Lower leg skin (tissue), 4 donors: ENCODE results near the gene FTL. TPM values are rescaled to one million over a fixed set of nuclear protein-coding genes. Genes with fewer than 3 reads are reported as not detected.

Source experiments
- DNase-seq, 2 donors: peaks; one replicate each; pipeline ENCODE4 v3.0.0-alpha.2; 2019; ENCODE audit warnings: low spot score in 2 of 2
- H3K4me3 ChIP-seq: fragments of 200-600 bp; sonication (generic); 2 replicates; pipeline ENCODE4 v1.5.1; 2017; ENCODE audit warnings: mild to moderate bottlenecking, low read depth; ENCODE audit not compliant: poor library complexity, severe bottlenecking
- POLR2A ChIP-seq, 2 donors: fragments of 450-650 bp; IDR thresholded peaks; one replicate each; pipeline ENCODE4 v1.6.1; 2016 to 2017; ENCODE audit warnings: antibody characterized with exemption in 2 of 2, mild to moderate bottlenecking in 1 of 2, moderate library complexity in 1 of 2
- WGBS, 2 donors: methylation state at CpG; one replicate each; pipeline ENCODE4 v1.1.5; 2018; 5-methylcytosine and 5-hydroxymethylcytosine counted together
- intact Hi-C: fragments of 100-400 bp; cut with DNase I; formaldehyde crosslinking; loops from one replicate; pipeline ENCODE4 v1.15.0; 2023; ENCODE audit warnings: low total_unique reads
- total RNA-seq, 4 donors: library from RNA; depleted of rRNA; stranded (reverse); fragments of >200 nt; gene quantifications; one replicate each; pipeline ENCODE4 v1.1.0, GENCODE V29; 2016
- TF ChIP-seq, protein P1 (sequence below), 3 donors: fragments of 450-650 bp; IDR thresholded peaks; one replicate each; pipeline ENCODE4 v1.5.1; 2016; ENCODE audit warnings: antibody characterized with exemption in 3 of 3, mild to moderate bottlenecking in 3 of 3, moderate library complexity in 2 of 3

FTL gene
- total RNA-seq, 4 donors from 2014 or later = 1,012 to 1,617 (median 1,174) TPM

DNA sequence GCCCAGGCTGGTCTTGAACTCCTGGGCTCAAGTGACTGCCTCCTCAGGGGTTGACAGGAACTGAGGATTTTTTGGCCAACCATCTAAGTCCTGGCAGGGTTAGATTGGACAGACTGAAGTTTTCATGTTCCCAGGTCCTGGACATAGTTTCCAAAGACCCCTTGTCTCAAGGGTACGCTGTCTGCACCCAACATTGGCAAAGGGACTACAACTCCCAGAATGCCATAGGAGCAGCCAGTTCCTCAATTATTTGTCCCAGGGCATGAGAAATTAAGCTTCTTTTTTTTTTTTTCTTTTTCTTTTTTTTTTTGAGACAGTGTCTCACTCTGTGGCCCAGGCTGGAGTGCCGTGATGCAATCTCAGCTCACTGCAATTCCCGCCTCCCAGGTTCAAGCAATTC lies 21.1 kb downstream of the FTL start:
- no peak for DNase-seq
- intact Hi-C loops = no loop called here
- H3K4me3 ChIP-seq = no peak overlapping the region
- WGBS, 2 donors = 93 to 94% methylated on average over 3 of the region's 3 CpGs
- no peak for TF ChIP-seq POLR2A (IDR thresholded peaks at IDR 0.05)
- TF ChIP-seq, protein P1, sequence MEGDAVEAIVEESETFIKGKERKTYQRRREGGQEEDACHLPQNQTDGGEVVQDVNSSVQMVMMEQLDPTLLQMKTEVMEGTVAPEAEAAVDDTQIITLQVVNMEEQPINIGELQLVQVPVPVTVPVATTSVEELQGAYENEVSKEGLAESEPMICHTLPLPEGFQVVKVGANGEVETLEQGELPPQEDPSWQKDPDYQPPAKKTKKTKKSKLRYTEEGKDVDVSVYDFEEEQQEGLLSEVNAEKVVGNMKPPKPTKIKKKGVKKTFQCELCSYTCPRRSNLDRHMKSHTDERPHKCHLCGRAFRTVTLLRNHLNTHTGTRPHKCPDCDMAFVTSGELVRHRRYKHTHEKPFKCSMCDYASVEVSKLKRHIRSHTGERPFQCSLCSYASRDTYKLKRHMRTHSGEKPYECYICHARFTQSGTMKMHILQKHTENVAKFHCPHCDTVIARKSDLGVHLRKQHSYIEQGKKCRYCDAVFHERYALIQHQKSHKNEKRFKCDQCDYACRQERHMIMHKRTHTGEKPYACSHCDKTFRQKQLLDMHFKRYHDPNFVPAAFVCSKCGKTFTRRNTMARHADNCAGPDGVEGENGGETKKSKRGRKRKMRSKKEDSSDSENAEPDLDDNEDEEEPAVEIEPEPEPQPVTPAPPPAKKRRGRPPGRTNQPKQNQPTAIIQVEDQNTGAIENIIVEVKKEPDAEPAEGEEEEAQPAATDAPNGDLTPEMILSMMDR (IDR thresholded peaks at IDR 0.05) = no peak

DNA sequence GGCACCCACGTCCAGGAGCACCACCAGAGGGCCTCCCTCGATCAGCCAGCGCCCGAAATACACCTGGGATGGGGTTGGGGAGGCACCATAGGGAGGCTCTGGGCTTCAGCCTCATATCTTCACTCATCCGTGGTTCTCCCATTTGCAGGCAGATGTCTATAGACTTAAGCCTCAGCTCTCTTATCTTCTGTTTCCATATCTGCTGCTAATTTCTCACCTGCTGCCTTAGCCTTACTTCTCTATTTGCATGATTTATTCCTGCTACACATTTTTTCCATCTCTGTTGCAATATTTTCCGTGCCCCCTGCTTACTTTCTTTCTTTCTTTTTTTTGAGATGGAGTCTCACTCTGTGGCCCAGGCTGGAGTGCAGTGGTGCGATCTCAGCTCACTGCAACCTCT lies 22.2 kb downstream of the FTL start:
- DNase-seq = no peak
- no peak for TF ChIP-seq POLR2A (IDR thresholded peaks at IDR 0.05)
- TF ChIP-seq, protein P1 (IDR thresholded peaks at IDR 0.05) = no peak
- 86 to 91% methylated on average over 7 of the region's 7 CpGs for WGBS, 2 donors

GRCh38 chr19:48988286-48988685 lies 23.2 kb downstream of the FTL start:
- DNase-seq = no peak
- H3K4me3 ChIP-seq = no peak overlapping the region
- intact Hi-C loops = no loop called here
- WGBS, 2 donors = 97% methylated on average over 7 of the region's 7 CpGs
- TF ChIP-seq, protein P1 (IDR thresholded peaks at IDR 0.05) = no peak
- no peak for TF ChIP-seq POLR2A (IDR thresholded peaks at IDR 0.05)

More for the DNA sequence above, 22.2 kb downstream of the FTL start:
- intact Hi-C loops = no loop called here
- H3K4me3 ChIP-seq = no peak overlapping the region

GRCh38 chr19:48988860-48989259 lies 23.8 kb downstream of the FTL start:
- H3K4me3 ChIP-seq = no peak overlapping the region
- intact Hi-C loops = no loop called here
- TF ChIP-seq POLR2A (IDR thresholded peaks at IDR 0.05) = no peak
- TF ChIP-seq, protein P1 (IDR thresholded peaks at IDR 0.05) = no peak
- DNase-seq = no peak
- WGBS, 2 donors = 93 to 95% methylated on average over 9 of the region's 9 CpGs

GRCh38 chr19:48989701-48990291 lies 24.7 kb downstream of the FTL start:
- intact Hi-C loops = loop anchor here (10.0 kb wide), 1 partner anchor 155 kb away; no protein-coding TSS in a partner anchor
- no peak for TF ChIP-seq POLR2A (IDR thresholded peaks at IDR 0.05)
- TF ChIP-seq, protein P1 (IDR thresholded peaks at IDR 0.05) = no peak
- H3K4me3 ChIP-seq = no peak overlapping the region
- DNase-seq = no peak
- WGBS, 2 donors = 69 to 72% methylated on average over 16 to 17 of the region's 17 CpGs

DNA sequence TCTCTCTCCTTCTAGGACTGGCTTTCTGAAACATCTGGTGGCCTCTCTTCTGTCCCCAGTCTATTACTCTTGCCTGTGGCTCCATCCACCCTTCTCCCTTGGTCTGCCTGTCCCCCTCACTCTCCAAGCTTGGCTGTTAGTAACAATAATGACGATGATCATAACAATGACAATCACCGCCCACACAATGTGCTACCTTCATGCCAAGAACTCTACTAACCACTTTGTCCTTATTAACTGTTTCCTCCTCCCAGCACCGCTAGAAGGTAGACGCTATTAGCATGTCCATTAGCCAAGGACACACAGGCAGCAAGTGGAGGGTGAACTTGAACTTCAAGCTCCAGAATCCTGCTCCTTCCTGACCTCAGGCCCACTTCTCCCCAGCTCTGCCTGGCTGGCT lies 25.3 kb downstream of the FTL start:
- intact Hi-C loops = loop anchor here (10.0 kb wide), 1 partner anchor 154 kb away; no protein-coding TSS in a partner anchor
- TF ChIP-seq, protein P1 (IDR thresholded peaks at IDR 0.05) = no peak
- TF ChIP-seq POLR2A (IDR thresholded peaks at IDR 0.05) = no peak
- no peak for DNase-seq
- H3K4me3 ChIP-seq = no peak overlapping the region
- 56 to 57% methylated on average over 4 of the region's 4 CpGs for WGBS, 2 donors
